Measurements from ENCODE around the gene MFSD6L. TPM values are rescaled to one million over a fixed set of nuclear protein-coding genes. Genes with fewer than 3 reads are reported as not detected.

MFSD6L gene
- total RNA-seq, 2 experiments from 2014 or later: 1.4 to 1.5 TPM

- CTCF ChIA-PET: interaction anchor here (1.5 kb wide), 1 partner anchor 197 kb away, joined by 5 read pairs; no protein-coding TSS in a partner anchor
- no peak overlapping the region for H3K27ac Mint-ChIP-seq
- DNase-seq: no peak
- POLR2A ChIA-PET: no interaction called here
- H3K9me3 Mint-ChIP-seq (ENCODE audit: insufficient read depth): no peaks in the 10 kb centered on the region
- H3K36me3 Mint-ChIP-seq (ENCODE audit: low read depth): peaks cover 21% of the 10 kb centered on the region
- no peak overlapping the region for H3K4me3 Mint-ChIP-seq
- no peaks in the 10 kb centered on the region for H3K27me3 Mint-ChIP-seq (ENCODE audit: low read depth)
- peaks cover 4% of the 10 kb centered on the region for H3K4me1 Mint-ChIP-seq (ENCODE audit: low read depth)
- ATAC-seq: no peak
Observed at GRCh38 chr17:8800656-8801055, 1.5 kb upstream of the MFSD6L start.

- Mint-ChIP-seq H3K9me3 (ENCODE audit: insufficient read depth) (no peaks in the 10 kb centered on the region), H3K4me3 (no peak overlapping the region), H3K27me3 (ENCODE audit: low read depth) (no peaks in the 10 kb centered on the region), H3K4me1 (ENCODE audit: low read depth) (no peaks in the 10 kb centered on the region), H3K27ac (no peak overlapping the region), H3K36me3 (ENCODE audit: low read depth) (peaks cover 21% of the 10 kb centered on the region)
- CTCF ChIA-PET: interaction anchor here (0.7 to 1.5 kb wide), 3 partner anchors 14 to 198 kb away, joined by 3 to 5 read pairs (median 4); no protein-coding TSS in a partner anchor
- DNase-seq (no peak), ATAC-seq (no peak)
- POLR2A ChIA-PET: no interaction called here
Observed at GRCh38 chr17:8799570-8800212, 526 bp upstream of the MFSD6L start.

GRCh38 chr17:8798176-8798845 lies 854 bp downstream of the MFSD6L start:
- no peak for DNase-seq
- CTCF ChIA-PET: interaction anchor here (1.7 kb wide), 1 partner anchor 13 kb away, joined by 9 read pairs; no protein-coding TSS in a partner anchor
- H3K27me3 Mint-ChIP-seq (ENCODE audit: low read depth): no peaks in the 10 kb centered on the region
- no peak for ATAC-seq
- no peak overlapping the region for H3K27ac Mint-ChIP-seq
- H3K4me3 Mint-ChIP-seq: no peak overlapping the region
- H3K36me3 Mint-ChIP-seq (ENCODE audit: low read depth): peaks cover 14% of the 10 kb centered on the region
- no peaks in the 10 kb centered on the region for H3K4me1 Mint-ChIP-seq (ENCODE audit: low read depth)
- H3K9me3 Mint-ChIP-seq (ENCODE audit: insufficient read depth): no peaks in the 10 kb centered on the region
- POLR2A ChIA-PET: no interaction called here

GRCh38 chr17:8797621-8798175 lies 1.5 kb downstream of the MFSD6L start:
- no peak for DNase-seq
- Mint-ChIP-seq H3K36me3 (ENCODE audit: low read depth) (peaks cover 8% of the 10 kb centered on the region), H3K27ac (no peak overlapping the region), H3K4me1 (ENCODE audit: low read depth) (no peaks in the 10 kb centered on the region), H3K9me3 (ENCODE audit: insufficient read depth) (no peaks in the 10 kb centered on the region), H3K27me3 (ENCODE audit: low read depth) (no peaks in the 10 kb centered on the region), H3K4me3 (no peak overlapping the region)
- POLR2A ChIA-PET: no interaction called here
- CTCF ChIA-PET: interaction anchor here (1.7 kb wide), 1 partner anchor 12 kb away, joined by 9 read pairs; no protein-coding TSS in a partner anchor
- no peak for ATAC-seq

- peaks cover 11% of the 10 kb centered on the region for H3K4me1 Mint-ChIP-seq (ENCODE audit: low read depth)
- H3K4me3 Mint-ChIP-seq: no peak overlapping the region
- H3K9me3 Mint-ChIP-seq (ENCODE audit: insufficient read depth): peaks cover 3% of the 10 kb centered on the region
- H3K27me3 Mint-ChIP-seq (ENCODE audit: low read depth): peaks cover 2% of the 10 kb centered on the region
- H3K27ac Mint-ChIP-seq: no peak overlapping the region
- no peak for ATAC-seq
- ChIA-PET POLR2A (no interaction called here), CTCF (interaction anchor here (0.8 to 1.5 kb wide), 2 partner anchors 9 to 203 kb away, joined by 3 to 7 read pairs; no protein-coding TSS in a partner anchor)
- DNase-seq: no peak
- peaks cover 4% of the 10 kb centered on the region for H3K36me3 Mint-ChIP-seq (ENCODE audit: low read depth)
Observed at GRCh38 chr17:8794636-8795035, 4.5 kb downstream of the MFSD6L start.

- peaks cover 3% of the 10 kb centered on the region for H3K9me3 Mint-ChIP-seq (ENCODE audit: insufficient read depth)
- POLR2A ChIA-PET: no interaction called here
- no peak overlapping the region for H3K27ac Mint-ChIP-seq
- ATAC-seq (no peak), DNase-seq (no peak)
- H3K36me3 Mint-ChIP-seq (ENCODE audit: low read depth): peaks cover 3% of the 10 kb centered on the region
- no peak overlapping the region for H3K4me3 Mint-ChIP-seq
- H3K4me1 Mint-ChIP-seq (ENCODE audit: low read depth): peaks cover 12% of the 10 kb centered on the region
- H3K27me3 Mint-ChIP-seq (ENCODE audit: low read depth): peaks cover 2% of the 10 kb centered on the region
- CTCF ChIA-PET: interaction anchor here (1.5 kb wide), 1 partner anchor 8 kb away, joined by 7 read pairs; no protein-coding TSS in a partner anchor
Observed at GRCh38 chr17:8793649-8794048, 5.5 kb downstream of the MFSD6L start.

- Mint-ChIP-seq H3K4me3 (no peak overlapping the region), H3K27ac (no peak overlapping the region), H3K36me3 (ENCODE audit: low read depth) (peaks cover 2% of the 10 kb centered on the region), H3K27me3 (ENCODE audit: low read depth) (peaks cover 4% of the 10 kb centered on the region), H3K9me3 (ENCODE audit: insufficient read depth) (peaks cover 3% of the 10 kb centered on the region), H3K4me1 (ENCODE audit: low read depth) (peaks cover 12% of the 10 kb centered on the region)
- ChIA-PET CTCF (no interaction called here), POLR2A (no interaction called here)
- DNase-seq: no peak
- no peak for ATAC-seq
Observed at GRCh38 chr17:8792646-8793045, 6.5 kb downstream of the MFSD6L start.

GRCh38 chr17:8791910-8792270 lies 7.3 kb downstream of the MFSD6L start:
- ChIA-PET POLR2A (no interaction called here), CTCF (no interaction called here)
- H3K36me3 Mint-ChIP-seq (ENCODE audit: low read depth): peaks cover 2% of the 10 kb centered on the region
- ATAC-seq (no peak), DNase-seq (no peak)
- peaks cover 12% of the 10 kb centered on the region for H3K4me1 Mint-ChIP-seq (ENCODE audit: low read depth)
- peaks cover 3% of the 10 kb centered on the region for H3K9me3 Mint-ChIP-seq (ENCODE audit: insufficient read depth)
- H3K4me3 Mint-ChIP-seq: no peak overlapping the region
- no peak overlapping the region for H3K27ac Mint-ChIP-seq
- peaks cover 4% of the 10 kb centered on the region for H3K27me3 Mint-ChIP-seq (ENCODE audit: low read depth)

GRCh38 chr17:8791248-8791909 lies 7.8 kb downstream of the MFSD6L start:
- no peak overlapping the region for H3K4me3 Mint-ChIP-seq
- H3K27ac Mint-ChIP-seq: no peak overlapping the region
- DNase-seq (no peak), ATAC-seq (no peak)
- peaks cover 12% of the 10 kb centered on the region for H3K4me1 Mint-ChIP-seq (ENCODE audit: low read depth)
- peaks cover 3% of the 10 kb centered on the region for H3K9me3 Mint-ChIP-seq (ENCODE audit: insufficient read depth)
- POLR2A ChIA-PET: no interaction called here
- H3K27me3 Mint-ChIP-seq (ENCODE audit: low read depth): peaks cover 4% of the 10 kb centered on the region
- CTCF ChIA-PET: no interaction called here
- peaks cover 2% of the 10 kb centered on the region for H3K36me3 Mint-ChIP-seq (ENCODE audit: low read depth)

GRCh38 chr17:8789743-8790142 lies 9.4 kb downstream of the MFSD6L start:
- H3K4me3 Mint-ChIP-seq: no peak overlapping the region
- peaks cover 12% of the 10 kb centered on the region for H3K4me1 Mint-ChIP-seq (ENCODE audit: low read depth)
- ATAC-seq (no peak), DNase-seq (no peak)
- H3K9me3 Mint-ChIP-seq (ENCODE audit: insufficient read depth): peaks cover 3% of the 10 kb centered on the region
- ChIA-PET POLR2A (no interaction called here), CTCF (no interaction called here)
- H3K27me3 Mint-ChIP-seq (ENCODE audit: low read depth): peaks cover 4% of the 10 kb centered on the region
- H3K36me3 Mint-ChIP-seq (ENCODE audit: low read depth): peaks cover 2% of the 10 kb centered on the region
- no peak overlapping the region for H3K27ac Mint-ChIP-seq

- no peak for ATAC-seq
- CTCF ChIA-PET: interaction anchor here (1.6 kb wide), 1 partner anchor 19 kb away, joined by 4 read pairs; no protein-coding TSS in a partner anchor
- no peak overlapping the region for H3K4me3 Mint-ChIP-seq
Observed at GRCh38 chr17:8788998-8789397, 10.2 kb downstream of the MFSD6L start.

More at GRCh38 chr17:8788998-8789397, 10.2 kb downstream of the MFSD6L start:
- H3K4me1 Mint-ChIP-seq (ENCODE audit: low read depth): peaks cover 12% of the 10 kb centered on the region
- peaks cover 9% of the 10 kb centered on the region for H3K27me3 Mint-ChIP-seq (ENCODE audit: low read depth)
- no peak overlapping the region for H3K27ac Mint-ChIP-seq
- peaks cover 3% of the 10 kb centered on the region for H3K9me3 Mint-ChIP-seq (ENCODE audit: insufficient read depth)
- POLR2A ChIA-PET: no interaction called here
- no peak for DNase-seq
- peaks cover 2% of the 10 kb centered on the region for H3K36me3 Mint-ChIP-seq (ENCODE audit: low read depth)
